GM19328 (cell line): ENCODE results near the gene KAZN.

Experiments used
- ATAC-seq: cut with Tn5 transposase; IDR thresholded peaks from one replicate; pipeline ENCODE4 v1.9.1; 2021; ENCODE audit warnings: mild to moderate bottlenecking, moderate library complexity; ENCODE audit not compliant: unreplicated experiment

The KAZN gene

GRCh38 chr1:14924455-14925331 lies 326.2 kb downstream of the KAZN start:
- no peak for ATAC-seq

DNA sequence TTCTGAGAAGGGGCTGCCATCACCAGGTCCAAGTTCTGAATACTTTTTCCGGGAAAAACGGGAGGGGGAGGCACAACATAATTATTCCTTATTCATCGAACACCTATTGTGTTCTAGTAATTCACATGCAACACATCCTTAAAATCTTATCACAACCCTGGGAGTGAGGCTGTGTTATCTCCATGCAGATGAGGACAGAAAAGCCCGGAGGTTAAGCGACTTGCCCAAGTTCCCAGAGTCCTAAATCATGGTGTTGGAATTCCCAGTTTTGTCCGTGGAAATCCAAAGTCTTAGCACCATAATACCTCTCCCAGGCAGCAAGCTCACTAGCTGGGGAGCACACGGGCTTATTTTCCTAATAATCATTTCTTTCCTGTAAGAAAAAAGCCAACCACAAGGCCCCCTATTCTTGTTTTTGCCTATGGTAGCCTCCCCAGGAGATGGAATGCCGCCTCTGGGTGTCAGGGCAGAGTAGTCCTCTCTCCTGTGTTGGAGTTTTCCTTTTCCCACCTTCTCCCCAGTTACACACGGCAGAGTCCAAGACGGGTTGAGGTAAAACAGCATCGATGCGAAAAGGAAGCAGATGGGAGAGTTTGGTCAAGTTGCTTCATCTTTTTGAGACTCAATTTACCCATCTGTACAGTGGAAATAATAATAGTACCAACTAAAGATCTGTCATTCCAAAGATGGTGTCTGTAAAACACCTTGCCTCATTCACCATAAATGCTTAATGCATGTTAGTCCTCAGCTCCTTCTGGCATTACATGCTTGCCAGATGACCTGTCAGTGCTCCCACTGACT lies 327.1 kb downstream of the KAZN start:
- no peak for ATAC-seq

GRCh38 chr1:14926229-14926628 lies 327.7 kb downstream of the KAZN start:
- ATAC-seq: no peak

DNA sequence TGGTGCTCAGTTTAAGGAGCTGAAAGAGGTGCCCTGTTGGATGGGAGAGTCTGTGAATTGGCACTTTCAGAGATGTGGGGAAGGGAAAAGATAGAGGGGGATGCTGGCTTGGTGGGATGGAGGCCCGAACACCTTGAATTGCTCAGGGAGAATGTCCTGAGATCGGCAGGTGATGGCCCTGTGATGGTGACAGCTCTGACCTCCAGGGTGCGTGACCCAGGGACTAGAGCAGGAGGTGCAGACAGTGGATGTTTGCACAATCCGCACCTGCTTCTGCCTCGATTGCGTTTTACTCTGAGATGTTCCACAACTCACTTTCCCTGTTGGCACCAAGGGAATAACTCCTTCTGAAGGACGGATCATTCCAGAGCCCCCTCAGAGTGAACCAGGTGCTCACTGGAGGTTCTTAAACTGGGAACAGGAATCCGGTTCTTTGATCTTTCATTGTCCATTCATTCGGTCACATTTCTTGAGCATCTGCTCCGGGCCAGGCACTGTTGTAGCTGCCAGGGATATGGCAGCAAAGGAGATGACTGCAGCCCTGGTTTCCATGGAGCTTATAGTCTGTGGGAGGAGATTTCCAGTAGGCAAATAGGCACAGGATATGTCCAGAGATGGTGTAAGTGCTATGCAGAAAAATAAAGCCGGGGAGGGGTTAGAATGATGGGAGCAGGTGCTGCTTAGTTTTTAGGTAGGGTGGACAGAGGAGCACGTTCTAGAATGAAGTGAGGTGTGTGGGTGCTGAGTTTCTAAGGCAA lies 328.5 kb downstream of the KAZN start:
- no peak for ATAC-seq

- ATAC-seq: no peak
Observed at GRCh38 chr1:14928412-14928811, 329.9 kb downstream of the KAZN start.

- no peak for ATAC-seq
Observed at GRCh38 chr1:14928886-14929546, 330.5 kb downstream of the KAZN start.

DNA sequence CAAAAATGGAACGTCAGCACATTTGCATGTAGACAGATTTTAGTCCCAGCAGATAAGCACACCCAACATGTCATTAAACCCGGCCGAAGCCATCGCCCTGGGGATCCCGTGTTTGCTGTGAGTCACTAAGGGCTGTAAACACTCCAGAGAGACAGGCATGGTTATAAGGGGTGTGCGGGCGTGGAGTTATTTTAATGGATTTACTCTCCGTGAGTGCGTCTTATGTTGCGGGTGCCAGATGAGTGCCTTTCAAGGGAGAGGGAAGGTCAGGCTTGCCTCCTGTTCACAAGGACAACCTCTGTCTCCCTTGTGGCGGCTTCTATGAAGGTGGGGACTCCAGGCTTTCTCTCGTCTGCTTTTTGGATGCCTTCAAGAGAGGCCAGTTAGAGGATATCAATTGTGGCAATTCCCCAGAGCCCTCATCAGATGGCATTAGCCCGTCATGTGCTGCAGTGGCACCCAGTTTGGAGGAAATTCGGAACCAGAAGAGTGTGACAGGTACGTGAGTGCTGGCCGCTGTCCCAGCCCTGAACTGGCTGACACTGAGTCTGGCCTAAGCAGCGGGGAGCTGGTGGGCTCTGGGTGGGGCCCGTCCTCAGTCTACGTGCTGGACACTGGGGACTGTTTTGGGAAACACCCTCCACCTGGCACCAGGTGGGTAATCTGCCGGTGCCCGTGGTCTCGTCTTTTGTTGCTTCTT lies 331.2 kb downstream of the KAZN start:
- no peak for ATAC-seq

GRCh38 chr1:14930247-14930965 lies 331.9 kb downstream of the KAZN start:
- no peak for ATAC-seq

- ATAC-seq: no peak
Observed at GRCh38 chr1:14932034-14932638, 333.7 kb downstream of the KAZN start.

DNA sequence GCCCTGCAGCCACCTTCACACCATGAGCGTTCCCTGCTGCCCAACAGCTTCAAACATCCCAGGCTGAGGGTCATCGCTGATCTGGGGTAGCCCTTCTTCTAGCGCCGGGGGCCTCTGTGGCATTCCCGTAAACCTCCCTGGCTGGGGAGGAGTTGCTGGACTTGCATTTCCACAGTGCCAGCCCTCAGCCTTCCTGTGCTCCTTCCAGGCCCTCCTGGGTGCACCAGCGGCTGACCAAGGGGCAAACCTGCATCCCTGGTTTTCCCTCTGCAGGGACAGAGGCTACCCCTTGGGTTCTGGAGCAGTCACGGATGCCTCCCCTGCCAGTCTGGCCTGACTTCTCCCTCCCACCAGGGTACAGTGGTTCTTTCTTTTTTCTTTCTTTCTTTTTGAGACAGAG lies 336.4 kb downstream of the KAZN start:
- no peak for ATAC-seq

DNA sequence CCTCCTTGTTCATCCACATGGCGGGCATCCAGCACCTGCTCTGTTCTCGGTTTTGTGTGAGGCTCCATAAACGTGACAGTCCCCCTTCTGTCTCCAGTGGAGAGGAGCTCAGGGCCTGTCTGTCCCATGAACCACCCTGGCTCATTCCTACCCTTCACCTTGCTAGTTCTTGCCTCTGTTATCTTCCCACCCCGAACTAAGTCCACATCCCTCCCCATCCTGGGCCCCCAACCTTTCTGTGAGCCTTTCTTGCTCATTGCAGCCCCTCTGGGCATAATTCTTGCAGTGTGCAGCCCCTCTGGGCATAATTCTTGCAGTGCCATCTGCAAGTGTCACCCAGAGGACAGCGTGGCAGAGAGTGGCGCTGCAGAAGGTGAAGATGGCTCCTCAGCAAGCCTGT lies 338.3 kb downstream of the KAZN start:
- no peak for ATAC-seq

DNA sequence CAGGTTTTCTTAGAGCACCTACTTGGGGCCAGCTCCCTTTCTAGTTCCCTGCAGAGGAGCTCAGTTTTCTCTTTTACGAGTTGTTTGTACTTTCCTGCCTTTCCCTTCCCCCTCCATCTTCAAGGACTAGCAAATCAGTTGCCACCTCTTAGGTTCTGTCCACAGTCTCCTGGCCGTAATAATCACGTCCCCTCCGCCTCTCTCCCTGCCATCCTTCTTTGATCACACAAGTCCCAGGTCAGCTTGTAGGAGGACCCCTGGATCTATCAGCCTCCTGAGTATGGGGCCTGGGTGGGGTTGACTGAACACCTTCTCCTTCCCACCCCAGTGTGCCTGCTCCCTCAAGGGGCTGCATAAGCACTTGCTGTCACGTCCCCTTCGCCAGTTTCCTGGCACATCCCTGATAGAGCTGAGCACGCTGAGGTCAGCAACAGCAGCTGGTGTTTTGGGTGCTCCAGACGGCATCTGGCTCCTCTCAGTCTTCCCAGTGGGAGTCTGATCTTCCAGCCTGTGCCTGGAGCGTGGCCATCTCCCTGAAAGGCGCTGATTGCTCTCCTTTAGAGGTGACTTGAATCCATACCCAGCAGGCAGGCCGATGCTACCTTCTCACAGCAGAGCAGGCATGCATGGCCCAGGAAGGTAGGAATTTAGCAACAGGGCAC lies 338.9 kb downstream of the KAZN start:
- no peak for ATAC-seq

DNA sequence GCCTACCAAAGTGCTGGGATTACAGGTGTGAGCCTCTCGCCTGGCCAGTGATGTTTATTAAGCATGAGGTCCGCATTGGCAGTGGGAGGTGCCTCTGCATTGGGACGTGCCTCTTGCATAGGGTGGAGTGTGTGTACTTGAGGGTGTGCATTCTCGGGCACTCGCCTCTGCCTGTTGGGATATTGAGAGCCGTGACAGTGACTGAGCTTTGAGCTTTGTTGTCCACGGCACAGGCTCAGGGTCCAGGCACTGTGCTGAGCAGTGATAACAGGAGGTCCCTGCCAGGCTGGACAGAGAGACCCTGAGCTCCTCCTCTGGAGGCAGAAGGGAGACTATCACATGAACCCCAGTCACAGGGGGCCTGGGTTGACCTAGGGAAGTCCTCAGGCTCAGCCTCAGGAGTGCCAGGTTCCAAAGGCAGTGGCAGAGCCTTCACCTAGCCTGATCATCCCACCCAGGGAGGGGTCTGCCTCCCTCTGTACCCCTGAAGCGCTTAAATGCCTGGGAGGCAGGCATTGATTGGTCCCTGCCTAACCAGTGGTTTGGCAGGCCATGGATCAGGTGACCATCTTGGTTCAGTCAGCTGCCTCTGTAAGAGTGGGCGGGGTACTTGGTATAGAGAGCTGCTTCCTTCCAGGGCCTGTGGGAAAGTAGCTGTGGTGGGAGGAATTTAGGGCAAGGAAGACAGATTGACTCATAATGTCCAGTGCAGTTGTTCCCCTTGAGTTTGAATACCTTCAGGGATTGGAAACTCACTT lies 341.2 kb downstream of the KAZN start:
- no peak for ATAC-seq

DNA sequence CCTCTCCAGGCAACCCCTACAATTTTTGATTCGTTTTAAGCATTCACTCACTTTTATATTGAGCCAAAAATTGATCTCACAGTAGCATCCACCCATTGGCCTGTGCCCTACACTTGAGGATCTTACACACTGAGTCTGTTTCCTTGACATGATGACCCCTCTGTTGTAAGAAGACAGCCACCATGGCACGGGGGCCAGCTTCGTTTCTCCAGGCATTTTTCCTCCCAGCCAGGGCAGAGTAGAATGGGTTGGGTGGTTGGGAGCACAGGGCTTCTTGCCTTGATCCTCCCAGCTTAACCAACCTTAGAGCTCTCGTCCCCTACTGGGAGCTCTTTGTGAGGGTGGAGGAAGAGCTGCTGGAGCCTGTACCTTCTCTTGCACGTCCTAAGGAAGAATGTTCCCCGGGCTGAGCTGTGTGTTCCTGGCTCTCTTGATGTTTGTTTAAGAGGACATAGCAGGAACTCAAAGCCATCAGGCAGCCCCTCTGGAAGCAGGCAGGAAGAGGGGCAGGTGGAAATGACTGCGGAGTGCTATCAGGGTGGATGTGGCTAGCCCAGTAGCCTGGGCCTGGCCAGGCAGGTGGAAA lies 341.9 kb downstream of the KAZN start:
- ATAC-seq: no peak

DNA sequence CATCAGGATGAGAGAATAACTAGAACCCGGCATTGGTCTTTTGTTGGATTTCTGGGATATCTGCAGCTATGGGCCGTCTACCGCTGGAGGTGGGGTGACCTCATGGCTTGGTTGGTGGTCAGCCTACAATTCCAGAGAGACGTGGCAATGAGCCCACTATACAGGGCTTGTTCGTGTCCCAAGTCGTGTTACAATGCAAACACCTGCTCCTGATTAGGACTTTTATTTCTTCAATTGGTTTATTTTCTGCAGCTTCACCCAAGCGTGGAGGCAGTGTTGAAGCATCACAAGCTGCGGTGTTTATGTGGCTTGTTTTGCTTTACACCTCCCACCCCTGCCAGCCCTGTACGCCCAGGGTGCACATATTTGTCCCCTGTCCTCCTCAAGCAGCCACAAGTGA lies 343.4 kb downstream of the KAZN start:
- no peak for ATAC-seq

DNA sequence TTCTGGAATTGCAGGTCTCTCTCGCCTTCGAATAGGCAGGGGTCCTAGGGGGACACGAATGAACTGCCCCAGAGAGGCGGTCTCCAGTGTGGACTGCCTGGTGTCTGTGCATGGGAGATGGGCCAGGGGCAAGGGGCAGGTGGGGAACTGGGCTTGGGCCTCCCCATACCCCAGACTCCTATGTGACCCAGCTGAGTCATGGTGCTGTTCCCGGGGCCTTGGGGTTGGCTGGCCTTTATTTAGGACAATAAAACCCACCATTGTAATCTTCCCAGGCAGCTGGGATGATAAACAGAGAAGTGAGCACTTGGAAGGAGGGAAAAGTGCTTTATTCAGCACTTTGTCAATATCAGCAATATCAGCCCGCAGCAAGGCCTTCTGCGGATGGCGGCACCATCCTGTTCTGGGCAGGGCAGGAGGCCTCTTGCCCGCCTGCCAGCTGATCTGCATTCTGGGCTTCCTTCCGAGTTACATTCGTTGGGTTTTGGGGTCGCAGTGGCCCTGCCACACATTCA lies 346.0 kb downstream of the KAZN start:
- ATAC-seq: no peak
